Heart right ventricle (tissue), 16 donors: ENCODE results near the gene IGSF21. TPM values are rescaled to one million over a fixed set of nuclear protein-coding genes. Genes with fewer than 3 reads are reported as not detected.

Experiments used
- ATAC-seq, 8 donors: fragments of 200-7000 bp; cut with Tn5 transposase; one replicate each; pipeline ENCODE4 v1.9.1; 2020; ENCODE audit warnings: mild to moderate bottlenecking in 8 of 8, moderate library complexity in 8 of 8, moderate number of reproducible peaks in 1 of 8
- DNase-seq, 2 donors: peaks; one replicate each; pipeline ENCODE4 v3.0.0-alpha.2; 2020
- H3K27ac ChIP-seq, 10 donors: fragments of 200-600 bp; sonication (generic) in 2 of 10; one replicate each; pipeline versions ENCODE4 v1.5.0 to v1.8.0; 2020 to 2022; ENCODE audit warnings: mild to moderate bottlenecking in 3 of 10
- H3K27me3 ChIP-seq, 7 donors: fragments of 200-600 bp; one replicate each; pipeline ENCODE4 v1.8.0; 2021 to 2022; ENCODE audit warnings: mild to moderate bottlenecking in 2 of 7
- H3K36me3 ChIP-seq, 9 donors: fragments of 200-600 bp; sonication (generic) in 1 of 9; one replicate each; pipeline versions ENCODE4 v1.5.0 to v1.8.0; 2020 to 2022; ENCODE audit warnings: mild to moderate bottlenecking in 2 of 9
- H3K4me1 ChIP-seq, 9 donors: fragments of 200-600 bp; sonication (generic) in 1 of 9; one replicate each; pipeline versions ENCODE4 v1.5.0 to v1.8.0; 2020 to 2022; ENCODE audit warnings: mild to moderate bottlenecking in 4 of 9
- H3K4me3 ChIP-seq, 10 donors: fragments of 200-600 bp; sonication (generic) in 2 of 10; one replicate each; pipeline versions ENCODE4 v1.5.0 to v1.8.0; 2020 to 2022; ENCODE audit warnings: mild to moderate bottlenecking in 7 of 10, moderate library complexity in 2 of 10
- H3K9me3 ChIP-seq, 11 donors: fragments of 200-600 bp in 10 of 11; sonication (generic) in 2 of 11; one replicate each; pipeline versions ENCODE4 v1.5.0 to v1.8.0; 2013 to 2022; ENCODE audit warnings: mild to moderate bottlenecking in 2 of 11, control low read depth in 1 of 11, moderate library complexity in 1 of 11
- WGBS, 2 donors: extraction: QIAGEN DNeasy Blood & Tissue Kit; methylation state at CpG; one replicate each; pipeline ENCODE4 v1.1.7; 2013; ENCODE audit warnings: inconsistent platforms in 1 of 2; 5-methylcytosine and 5-hydroxymethylcytosine counted together
- intact Hi-C, 10 donors: fragments of 100-400 bp; cut with DNase I; formaldehyde crosslinking; loops; one replicate each; pipeline versions ENCODE4 v1.11.1 to v1.14.2; 2022
- polyA plus RNA-seq, 2 donors: library from polyadenylated mRNA; stranded (reverse); fragments of 200-250 nt; gene quantifications; one replicate each; pipeline ENCODE4 v1.2.3, GENCODE V29; 2013
- total RNA-seq, 10 donors: library from RNA; stranded (reverse); fragmentation: NEBNext Ultra II Directional in 3 of 10; extraction: Animal tissue kit (Norgen Biotek cat#: 25700) in 3 of 10; gene quantifications; one replicate each; pipeline versions ENCODE4 v1.2.1 to v1.2.4, GENCODE V29; 2021 to 2023
- TF ChIP-seq, protein P1 (sequence below), 9 donors: fragments of 200-600 bp; sonication (generic) in 2 of 9; IDR thresholded peaks; one replicate each; pipeline versions ENCODE4 v1.5.0 to v1.8.0; 2021 to 2022; ENCODE audit warnings: antibody characterized with exemption in 9 of 9, mild to moderate bottlenecking in 5 of 9, moderate library complexity in 1 of 9
- donor health status: Arrhythmogenic right ventricular cardiomyopathy.
- donor health status: ischemic (EF 13 %, LVEDD 7.1; RV severe dilation, severe dysfunction).
- donor health status: healthy with polysubstance abuse.
- donor health status: DM: no; HTN: yes; CAD: no.
- donor health status: DM: no; HTN: no; CAD: no.
- donor health status: ischemic (EF 25% LVEDD 6.9; RV normal size, moderate dysfunction).
- donor health status: ischemic (EF 25% LVEDD 5.7; RV mildly dilated, moderate dysfunction).
- donor health status: healthy.
- donor health status: DM: yes; HTN: yes; CAD: no.
- donor health status: Ischemic cardiomyopathy.
- donor health status: ischemic (EF 35%, LVEDD 5.7; RV mildly dilated, moderate dysfunction).
- donor health status: nonischemic (EF 11% LVEDD 7.7; RV severe dilation, severe dysfunction).
- donor health status: DM: yes; HTN: yes; CAD: no.
- donor health status: PGD.
- donor health status: ischemic (EF 29% LVEDD 5.4; RV normal size, mild dysfunction).
- donor health status: nonischemic (EF 23%, LVEDD 6.1; RV moderate dilation, normal function).

The IGSF21 gene
- total and polyA plus RNA-seq, 12 donors: 0.13 to 1.6 (median 0.51) TPM; not detected in 1

DNA sequence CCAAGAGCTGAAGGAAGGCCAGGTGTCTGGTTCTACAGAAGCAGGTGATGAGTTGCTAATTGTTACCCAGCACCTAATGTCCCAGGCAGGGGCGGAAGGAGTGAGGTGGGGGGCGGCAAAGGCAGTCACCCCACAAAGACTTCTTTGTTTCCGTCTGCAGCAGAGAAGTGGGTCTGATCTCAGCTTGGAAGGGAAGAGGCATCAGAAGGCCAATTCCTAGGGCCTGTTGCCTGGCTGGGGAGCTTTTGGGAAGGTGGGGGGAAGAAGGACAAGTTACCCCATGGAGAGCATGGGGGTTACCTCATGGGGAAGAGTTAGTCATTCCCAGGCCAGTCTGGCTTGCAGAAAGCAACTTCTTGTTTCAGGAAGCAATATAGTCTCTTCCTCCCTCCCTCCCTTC, 10.9 kb downstream of the IGSF21 start:
- Histone ChIP-seq H3K9me3 (no peaks in the 10 kb centered on the region), H3K36me3 (no peaks in the 10 kb centered on the region), H3K4me1 (no peaks in the 10 kb centered on the region), H3K27me3 (peaks cover 0 to 99% (median 58%) of the 10 kb centered on the region in 7 donors), H3K4me3 (no peak overlapping the region), H3K27ac (peak overlapping the region in 1 of 10 donors; percentile 31)
- TF ChIP-seq, protein P1, sequence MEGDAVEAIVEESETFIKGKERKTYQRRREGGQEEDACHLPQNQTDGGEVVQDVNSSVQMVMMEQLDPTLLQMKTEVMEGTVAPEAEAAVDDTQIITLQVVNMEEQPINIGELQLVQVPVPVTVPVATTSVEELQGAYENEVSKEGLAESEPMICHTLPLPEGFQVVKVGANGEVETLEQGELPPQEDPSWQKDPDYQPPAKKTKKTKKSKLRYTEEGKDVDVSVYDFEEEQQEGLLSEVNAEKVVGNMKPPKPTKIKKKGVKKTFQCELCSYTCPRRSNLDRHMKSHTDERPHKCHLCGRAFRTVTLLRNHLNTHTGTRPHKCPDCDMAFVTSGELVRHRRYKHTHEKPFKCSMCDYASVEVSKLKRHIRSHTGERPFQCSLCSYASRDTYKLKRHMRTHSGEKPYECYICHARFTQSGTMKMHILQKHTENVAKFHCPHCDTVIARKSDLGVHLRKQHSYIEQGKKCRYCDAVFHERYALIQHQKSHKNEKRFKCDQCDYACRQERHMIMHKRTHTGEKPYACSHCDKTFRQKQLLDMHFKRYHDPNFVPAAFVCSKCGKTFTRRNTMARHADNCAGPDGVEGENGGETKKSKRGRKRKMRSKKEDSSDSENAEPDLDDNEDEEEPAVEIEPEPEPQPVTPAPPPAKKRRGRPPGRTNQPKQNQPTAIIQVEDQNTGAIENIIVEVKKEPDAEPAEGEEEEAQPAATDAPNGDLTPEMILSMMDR (IDR thresholded peaks at IDR 0.05): no peak
- 22 to 36% methylated on average over 3 of the region's 3 CpGs for WGBS, 2 donors
- intact Hi-C loops: no loop called here
- ATAC-seq: peak in 2 of 8 donors; percentile 29 to 38
- no peak for DNase-seq

DNA sequence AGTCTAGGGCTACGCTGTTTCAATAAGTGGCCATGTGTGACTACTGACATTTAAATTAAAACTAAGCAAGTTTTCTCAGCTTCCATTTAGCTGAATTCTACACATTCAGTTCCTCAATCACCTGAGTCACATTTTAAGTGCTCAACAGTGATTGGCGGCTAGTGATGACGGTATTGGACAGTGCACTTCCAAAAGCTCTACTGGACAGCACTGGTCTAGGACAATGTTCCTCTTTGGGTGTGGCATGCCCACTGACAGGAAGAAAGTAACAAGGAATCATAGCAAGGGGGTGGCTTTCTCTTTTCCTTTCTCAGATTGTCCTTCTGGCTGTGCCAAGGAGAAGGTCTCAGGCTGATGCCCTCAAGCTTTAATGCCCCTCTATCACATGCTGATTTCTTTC, 11.7 kb downstream of the IGSF21 start:
- Histone ChIP-seq H3K27ac (no peak overlapping the region), H3K36me3 (no peaks in the 10 kb centered on the region), H3K4me1 (no peaks in the 10 kb centered on the region), H3K4me3 (no peak overlapping the region), H3K9me3 (no peaks in the 10 kb centered on the region), H3K27me3 (peaks cover 0 to 96% (median 50%) of the 10 kb centered on the region in 7 donors)
- DNase-seq: no peak
- intact Hi-C loops: no loop called here
- peak in 2 of 8 donors; percentile 21 to 27 for ATAC-seq
- WGBS, 2 donors: 72 to 88% methylated on average over 3 of the region's 3 CpGs
- TF ChIP-seq, protein P1 (IDR thresholded peaks at IDR 0.05): no peak

DNA sequence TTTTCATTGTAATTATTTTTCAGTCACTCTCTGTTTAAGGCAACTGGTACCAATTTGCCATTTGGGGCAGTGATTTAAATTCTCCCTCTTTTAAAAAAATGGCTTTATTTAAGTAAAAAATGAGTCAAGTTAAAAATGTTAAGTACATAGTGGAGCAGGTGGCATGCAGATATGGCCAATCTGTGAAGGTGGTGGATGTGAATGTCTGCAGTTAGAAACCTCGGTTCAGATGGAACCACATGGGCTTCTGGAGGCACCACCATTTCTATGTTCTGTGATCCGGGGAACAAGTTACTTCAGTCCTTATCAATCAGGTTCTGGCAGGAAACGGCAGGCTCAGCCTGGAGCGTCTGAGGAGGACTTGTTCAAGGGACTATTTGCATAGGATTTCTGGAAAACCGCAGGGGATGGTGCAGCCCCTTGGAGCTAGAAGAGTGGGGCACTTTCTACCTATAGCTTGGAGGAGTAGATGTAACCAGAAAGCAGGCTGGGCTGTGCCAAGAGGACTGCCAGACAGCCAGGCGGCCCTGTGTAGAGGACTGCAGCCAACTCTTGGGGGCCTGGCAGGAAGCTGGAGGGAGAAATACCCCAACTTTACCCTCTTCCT, 12.3 kb downstream of the IGSF21 start:
- no peaks in the 10 kb centered on the region for H3K36me3 ChIP-seq
- H3K4me1 ChIP-seq: no peaks in the 10 kb centered on the region
- no peak overlapping the region for H3K27ac ChIP-seq
- WGBS, 2 donors: 35 to 39% methylated on average over 6 of the region's 6 CpGs
- H3K27me3 ChIP-seq: peaks cover 0 to 95% (median 44%) of the 10 kb centered on the region in 7 donors
- DNase-seq: no peak
- no peak for ATAC-seq
- TF ChIP-seq, protein P1 (IDR thresholded peaks at IDR 0.05): no peak
- intact Hi-C loops: no loop called here
- H3K4me3 ChIP-seq: no peak overlapping the region
- H3K9me3 ChIP-seq: no peaks in the 10 kb centered on the region

DNA sequence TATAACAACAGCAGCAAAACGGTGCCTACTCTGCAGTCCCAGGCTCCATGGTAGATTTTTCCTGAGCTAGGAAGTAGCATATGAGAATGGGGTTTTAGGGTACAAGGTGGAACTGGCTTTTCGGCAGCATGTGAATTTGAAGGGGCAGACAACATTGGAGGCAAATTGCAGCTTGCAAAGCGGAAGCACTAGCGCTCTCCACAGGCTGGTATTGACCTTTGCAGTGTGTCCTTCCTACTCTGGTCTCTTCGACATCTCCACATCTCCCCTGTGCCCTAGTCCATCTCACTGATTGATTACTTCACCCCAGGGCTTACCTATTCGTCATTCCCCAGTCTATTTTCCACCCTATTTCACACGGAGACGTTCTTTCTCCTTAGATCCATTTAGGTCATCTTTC, 13.0 kb downstream of the IGSF21 start:
- Histone ChIP-seq H3K27ac (no peak overlapping the region), H3K36me3 (no peaks in the 10 kb centered on the region), H3K4me1 (no peaks in the 10 kb centered on the region), H3K4me3 (no peak overlapping the region), H3K9me3 (no peaks in the 10 kb centered on the region), H3K27me3 (peaks cover 0 to 93% (median 39%) of the 10 kb centered on the region in 7 donors)
- TF ChIP-seq, protein P1 (IDR thresholded peaks at IDR 0.05): no peak
- 66 to 71% methylated on average over 8 of the region's 8 CpGs for WGBS, 2 donors
- DNase-seq: no peak
- intact Hi-C loops: no loop called here
- ATAC-seq: no peak
